GM10248 (cell line): Measurements from ENCODE around the gene SORCS3.

ENCODE experiments used
- CTCF ChIA-PET: fragments of 300-600 bp; sonication (Branson Sonifier 250); formaldehyde crosslinking; extraction: SDS; loops from one replicate; lab custom pipeline; 2021; ENCODE audit warnings: antibody characterized with exemption; lab: Yijun Ruan, JAX
- POLR2A ChIA-PET: fragments of 350-650 bp; sonication (Branson Sonifier 250); formaldehyde crosslinking; extraction: SDS; loops from one replicate; lab custom pipeline; 2020; ENCODE audit warnings: antibody characterized with exemption; lab: Yijun Ruan, JAX
- DNase-seq: peaks from one replicate; pipeline ENCODE4 v3.0.0; 2012; ENCODE audit errors: extremely low spot score
- CTCF ChIP-seq: IDR thresholded peaks from 2 replicates; pipeline ENCODE4 v1.5.1; 2012; ENCODE audit warnings: mild to moderate bottlenecking, low read depth; ENCODE audit errors: extremely low read depth, missing control alignments, control extremely low read depth

The SORCS3 gene

GRCh38 chr10:104966563-104967297 is 325.6 kb downstream of the SORCS3 start:
- CTCF ChIA-PET: interaction anchor here (1.3 kb wide), 1 partner anchor 15 kb away, joined by 4 read pairs; no protein-coding TSS in a partner anchor
- no peak for DNase-seq
- TF ChIP-seq CTCF: no peak
- POLR2A ChIA-PET: no interaction called here

DNA sequence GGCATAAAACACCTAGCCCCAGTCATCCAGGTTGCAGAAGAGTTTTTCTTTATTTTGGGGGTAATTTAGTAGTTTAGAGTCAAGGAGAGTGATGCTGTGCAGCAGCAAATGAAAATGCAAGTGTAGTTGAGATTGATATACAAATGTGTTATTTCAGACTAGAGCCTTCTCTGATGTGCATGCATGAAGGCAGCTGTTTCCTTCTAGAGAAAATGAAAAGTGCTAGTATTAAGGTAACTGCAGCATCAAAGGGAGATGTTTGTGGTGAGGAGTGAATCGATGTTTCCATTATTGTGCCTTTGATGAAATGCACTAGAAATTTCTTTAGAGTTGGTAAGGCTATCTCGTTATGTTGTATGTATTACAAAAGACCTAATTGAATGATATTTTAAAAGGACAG is 339.3 kb downstream of the SORCS3 start:
- ChIA-PET POLR2A (no interaction called here), CTCF (interaction anchor here (1.0 to 2.3 kb wide), 3 partner anchors 10 to 18 kb away, joined by 3 to 5 read pairs (median 3); no protein-coding TSS in a partner anchor)
- TF ChIP-seq CTCF: no peak
- no peak for DNase-seq

GRCh38 chr10:104981995-104982394 is 340.9 kb downstream of the SORCS3 start:
- POLR2A ChIA-PET: no interaction called here
- DNase-seq: no peak
- TF ChIP-seq CTCF: no peak
- CTCF ChIA-PET: interaction anchor here (1.1 to 2.3 kb wide), 5 partner anchors 8 to 19 kb away, joined by 3 to 5 read pairs (median 4); no protein-coding TSS in a partner anchor

DNA sequence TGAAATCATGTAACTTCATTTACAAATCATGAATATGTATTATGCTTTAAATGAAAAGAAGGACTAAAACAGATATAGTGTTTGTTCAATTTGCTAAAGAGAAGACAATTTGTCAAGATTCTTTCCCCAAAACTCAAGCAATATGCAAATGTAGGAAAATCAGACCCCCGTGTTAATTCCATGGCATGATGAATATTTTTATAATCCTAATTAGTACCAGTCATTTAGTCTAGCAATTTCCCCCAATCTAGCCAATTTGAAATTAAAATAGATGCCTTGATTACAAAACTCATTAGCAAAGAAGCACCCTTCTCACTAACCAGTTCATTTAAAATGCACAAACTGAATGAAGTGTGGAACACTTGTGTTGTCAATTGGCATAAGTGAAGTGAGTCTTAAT is 347.6 kb downstream of the SORCS3 start:
- DNase-seq: no peak
- ChIA-PET CTCF (no interaction called here), POLR2A (no interaction called here)
- TF ChIP-seq CTCF: no peak

- ChIA-PET POLR2A (no interaction called here), CTCF (interaction anchor here (1.1 kb wide), 1 partner anchor 8 kb away, joined by 5 read pairs; no protein-coding TSS in a partner anchor)
- no peak for TF ChIP-seq CTCF
- DNase-seq: no peak
Observed at GRCh38 chr10:104989880-104990279, 348.8 kb downstream of the SORCS3 start.

DNA sequence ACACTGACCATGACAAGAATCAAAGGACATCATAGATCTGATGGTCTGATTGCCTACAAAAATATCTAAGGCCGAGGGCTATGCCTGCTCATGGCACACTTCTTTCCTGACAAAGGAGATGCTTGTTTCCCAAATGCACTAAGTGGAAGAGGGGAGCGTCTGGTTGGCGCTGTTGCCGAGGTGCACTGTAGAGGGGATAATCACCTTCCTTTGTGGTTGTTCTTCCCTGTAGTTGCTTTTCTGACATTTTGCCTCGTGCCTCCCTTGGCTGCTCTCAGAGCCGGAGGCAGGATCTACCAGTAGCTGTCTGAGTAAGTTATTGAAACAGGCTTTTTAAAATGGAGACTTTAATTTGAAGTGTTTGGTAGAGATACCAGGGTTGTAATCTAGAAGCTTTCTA is 352.0 kb downstream of the SORCS3 start:
- CTCF ChIA-PET: interaction anchor here (1.2 to 1.7 kb wide), 3 partner anchors 11 to 33 kb away, joined by 3 to 4 read pairs (median 3); no protein-coding TSS in a partner anchor
- DNase-seq: no peak
- POLR2A ChIA-PET: no interaction called here
- no peak for TF ChIP-seq CTCF
